Esophagus muscularis mucosa (tissue), 4 donors: Measurements from ENCODE around the gene KCNN2. TPM values are rescaled to one million over a fixed set of nuclear protein-coding genes. Genes with fewer than 3 reads are reported as not detected.

Source experiments
- DNase-seq: peaks from one replicate; pipeline ENCODE4 v3.0.0-alpha.2; 2017; ENCODE audit errors: extremely low spot score
- H3K27ac ChIP-seq, 4 donors: fragments of 200-600 bp; sonication (generic); replicated peaks in 1 of 4; 1 replicate in 3 of 4; 2 replicates in 1 of 4; pipeline ENCODE4 v1.5.1; 2016 to 2019; ENCODE audit warnings: mild to moderate bottlenecking in 1 of 4
- H3K27me3 ChIP-seq, 4 donors: fragments of 200-600 bp; sonication (generic); one replicate each; pipeline versions ENCODE4 v1.5.1 to v1.6.0; 2016 to 2019
- H3K36me3 ChIP-seq, 4 donors: fragments of 200-600 bp; sonication (generic); one replicate each; pipeline ENCODE4 v1.5.1; 2016 to 2019
- H3K4me1 ChIP-seq, 4 donors: fragments of 200-600 bp; sonication (generic); one replicate each; pipeline ENCODE4 v1.5.1; 2016 to 2019
- H3K4me3 ChIP-seq, 4 donors: fragments of 200-600 bp; sonication (generic); 1 replicate in 2 of 4; 2 replicates in 2 of 4; pipeline ENCODE4 v1.5.1; 2016 to 2019; ENCODE audit warnings: mild to moderate bottlenecking in 4 of 4, moderate library complexity in 1 of 4
- H3K9me3 ChIP-seq, 4 donors: fragments of 200-600 bp; sonication (generic); 1 replicate in 3 of 4; 2 replicates in 1 of 4; pipeline ENCODE4 v1.5.1; 2016 to 2019
- CTCF ChIP-seq, 3 experiments: fragments of 200-600 bp in 2 of 3; fragments of 450-650 bp in 1 of 3; sonication (generic) in 2 of 3; IDR thresholded peaks; one replicate each; pipeline ENCODE4 v1.5.1; 2017 to 2019; ENCODE audit warnings: antibody characterized with exemption in 3 of 3, mild to moderate bottlenecking in 2 of 3, moderate library complexity in 1 of 3
- EP300 ChIP-seq: sonication (generic); formaldehyde crosslinking; IDR thresholded peaks from one replicate; pipeline ENCODE4 v1.6.1; 2017; ENCODE audit warnings: antibody characterized with exemption
- POLR2A ChIP-seq: fragments of 450-650 bp; IDR thresholded peaks from one replicate; pipeline ENCODE4 v1.6.1; 2017; ENCODE audit warnings: antibody characterized with exemption, moderate library complexity, mild to moderate bottlenecking, low read depth
- POLR2AphosphoS5 ChIP-seq, 2 donors: sonication (generic); formaldehyde crosslinking; IDR thresholded peaks; one replicate each; pipeline ENCODE4 v1.6.1; 2017; ENCODE audit warnings: antibody characterized with exemption in 2 of 2
- WGBS: methylation state at CpG from one replicate; pipeline ENCODE4 v1.1.5; 2018; 5-methylcytosine and 5-hydroxymethylcytosine counted together
- intact Hi-C: fragments of 100-400 bp; cut with DNase I; formaldehyde crosslinking; loops from one replicate; pipeline ENCODE4 v1.15.1; 2023
- total RNA-seq, 4 donors: library from RNA; depleted of rRNA; stranded (reverse); fragments of >200 nt; gene quantifications; one replicate each; pipeline versions ENCODE4 v1.1.0 to v1.2.1, GENCODE V29; 2016

The KCNN2 gene
- total RNA-seq, 4 donors from 2014 or later, result 6.5 to 10.2 (median 8.6) TPM

- Histone ChIP-seq H3K36me3 (no peaks in the 10 kb centered on the region), H3K27ac (no peak overlapping the region), H3K27me3 (no peaks in the 10 kb centered on the region), H3K9me3 (no peaks in the 10 kb centered on the region), H3K4me1 (peaks cover 0 to 6% (median 3%) of the 10 kb centered on the region in 4 donors), H3K4me3 (no peak overlapping the region)
- TF ChIP-seq EP300 (no peak), POLR2A (no peak), CTCF (IDR thresholded peaks at IDR 0.05) (no peak), POLR2AphosphoS5 (IDR thresholded peaks at IDR 0.05) (no peak)
- DNase-seq, result no peak
- intact Hi-C loops, result no loop called here
- WGBS, result 68% methylated on average over 3 of the region's 3 CpGs
Measured at GRCh38 chr5:114327987-114328386, 33.9 kb upstream of the KCNN2 start.

- Histone ChIP-seq H3K36me3 (no peaks in the 10 kb centered on the region), H3K4me3 (no peak overlapping the region), H3K27ac (no peak overlapping the region), H3K27me3 (no peaks in the 10 kb centered on the region), H3K9me3 (no peaks in the 10 kb centered on the region), H3K4me1 (peaks cover 0 to 11% (median 3%) of the 10 kb centered on the region in 4 donors)
- no peak for TF ChIP-seq CTCF (IDR thresholded peaks at IDR 0.05)
- TF ChIP-seq POLR2AphosphoS5 (IDR thresholded peaks at IDR 0.05), result no peak
- TF ChIP-seq POLR2A, result no peak
- no peak for TF ChIP-seq EP300
- 90% methylated on average over 7 of the region's 7 CpGs for WGBS
- intact Hi-C loops, result no loop called here
- DNase-seq, result no peak
Measured at GRCh38 chr5:114330916-114331531, 30.8 kb upstream of the KCNN2 start.

- no peak for DNase-seq
- no peaks in the 10 kb centered on the region for H3K27me3 ChIP-seq
- intact Hi-C loops, result no loop called here
Measured at GRCh38 chr5:114332493-114332892, 29.4 kb upstream of the KCNN2 start.

GRCh38 chr5:114332925-114333324 is 28.9 kb upstream of the KCNN2 start:
- Histone ChIP-seq H3K27me3 (no peaks in the 10 kb centered on the region), H3K4me3 (no peak overlapping the region), H3K27ac (no peak overlapping the region), H3K36me3 (no peaks in the 10 kb centered on the region), H3K4me1 (peaks cover 0 to 11% (median 3%) of the 10 kb centered on the region in 4 donors), H3K9me3 (no peaks in the 10 kb centered on the region)
- 55% methylated on average over 5 of the region's 5 CpGs for WGBS
- no peak for TF ChIP-seq POLR2A
- no peak for TF ChIP-seq CTCF (IDR thresholded peaks at IDR 0.05)
- no peak for TF ChIP-seq POLR2AphosphoS5 (IDR thresholded peaks at IDR 0.05)
- TF ChIP-seq EP300, result no peak
- no peak for DNase-seq
- intact Hi-C loops, result no loop called here

More at GRCh38 chr5:114332493-114332892, 29.4 kb upstream of the KCNN2 start:
- Histone ChIP-seq H3K4me1 (peaks cover 0 to 11% (median 3%) of the 10 kb centered on the region in 4 donors), H3K9me3 (no peaks in the 10 kb centered on the region), H3K27ac (no peak overlapping the region), H3K4me3 (no peak overlapping the region), H3K36me3 (no peaks in the 10 kb centered on the region)
- TF ChIP-seq CTCF (IDR thresholded peaks at IDR 0.05) (no peak), POLR2AphosphoS5 (IDR thresholded peaks at IDR 0.05) (no peak), POLR2A (no peak), EP300 (no peak)

GRCh38 chr5:114335391-114335790 is 26.5 kb upstream of the KCNN2 start:
- DNase-seq, result no peak
- 75% methylated on average over 1 of the region's 1 CpG for WGBS
- Histone ChIP-seq H3K4me1 (peaks cover 0 to 11% (median 3%) of the 10 kb centered on the region in 4 donors), H3K36me3 (no peaks in the 10 kb centered on the region), H3K9me3 (peaks cover 0 to 8% (median 3%) of the 10 kb centered on the region in 4 donors), H3K4me3 (no peak overlapping the region), H3K27me3 (no peaks in the 10 kb centered on the region), H3K27ac (no peak overlapping the region)
- TF ChIP-seq EP300 (no peak), CTCF (IDR thresholded peaks at IDR 0.05) (no peak), POLR2AphosphoS5 (IDR thresholded peaks at IDR 0.05) (no peak), POLR2A (no peak)
- intact Hi-C loops, result no loop called here
